NT2/D1 (cell line): Measurements from ENCODE around the gene NFATC2IP.

Experiments
- SUZ12 ChIP-seq: IDR thresholded peaks from 2 replicates; pipeline ENCODE4 v1.6.1; 2011; ENCODE audit not compliant: insufficient read length, insufficient read depth; ENCODE audit errors: extremely low read depth
- ZNF274 ChIP-seq: IDR thresholded peaks from 2 replicates; pipeline ENCODE4 v1.6.1; 2011; ENCODE audit warnings: mild to moderate bottlenecking, low read depth, low read length

DNA sequence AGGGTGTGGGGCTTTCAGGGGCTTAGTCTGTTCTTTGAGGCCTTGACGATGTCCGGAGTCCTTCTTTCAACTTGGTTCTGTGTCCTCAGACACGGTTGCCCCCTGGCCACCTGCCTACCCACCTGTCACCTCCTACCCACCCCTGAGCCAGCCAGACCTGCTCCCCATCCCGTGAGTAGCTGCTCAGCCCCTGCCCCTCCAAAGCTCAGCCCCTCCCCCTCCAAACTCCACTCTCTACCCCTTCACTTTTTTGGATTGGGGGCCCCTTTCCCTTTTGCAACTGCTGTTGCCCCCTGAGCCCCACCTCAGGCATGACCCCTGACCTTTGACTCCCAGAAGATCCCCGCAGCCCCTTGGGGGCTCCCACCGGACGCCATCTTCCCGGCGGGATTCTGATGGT, 35.3 kb downstream of the NFATC2IP start:
- TF ChIP-seq ZNF274 (no peak), SUZ12 (no peak)
